HepG2 (cell line): Measurements from ENCODE around the gene AGRP. TPM values are rescaled to one million over a fixed set of nuclear protein-coding genes. Genes with fewer than 3 reads are reported as not detected.

ENCODE experiments used
- ATF7-NPFF ChIP-seq: sonication (generic); formaldehyde crosslinking; IDR thresholded peaks from 2 replicates; pipeline ENCODE4 v1.8.1; 2023; ENCODE audit warnings: mild to moderate bottlenecking, low read depth, missing genetic modification reagents, moderate library complexity
- CEBPG ChIP-seq: IDR thresholded peaks from 2 replicates; pipeline ENCODE4 v1.6.1; 2016
- KDM1A ChIP-seq: IDR thresholded peaks from 2 replicates; pipeline ENCODE4 v1.6.1; 2016; ENCODE audit warnings: missing compliant biosample characterization
- PTBP1 ChIP-seq: fragments of 200-400 bp; formaldehyde crosslinking; IDR thresholded peaks from 2 replicates; pipeline ENCODE4 v1.6.1; 2018; ENCODE audit warnings: low read length, low read depth; ENCODE audit not compliant: poor library complexity, severe bottlenecking
- SMARCC2 ChIP-seq: fragments of 450-650 bp; IDR thresholded peaks from 2 replicates; pipeline ENCODE4 v1.6.1; 2017; ENCODE audit warnings: antibody characterized with exemption, mild to moderate bottlenecking
- TSC22D2 ChIP-seq: sonication (generic); formaldehyde crosslinking; IDR thresholded peaks from 2 replicates; pipeline ENCODE4 v1.5.1; 2020; ENCODE audit warnings: missing genetic modification reagents, mild to moderate bottlenecking, borderline replicate concordance
- ZMAT5 ChIP-seq: sonication (generic); formaldehyde crosslinking; IDR thresholded peaks from 2 replicates; pipeline ENCODE4 v1.5.0; 2020; ENCODE audit warnings: mild to moderate bottlenecking, low read depth, missing genetic modification reagents, borderline replicate concordance
- ZNF414 ChIP-seq: sonication (generic); formaldehyde crosslinking; IDR thresholded peaks from 2 replicates; pipeline ENCODE4 v1.5.0; 2020; ENCODE audit warnings: missing genetic modification reagents
- ZNF552 ChIP-seq: sonication (generic); formaldehyde crosslinking; IDR thresholded peaks from 2 replicates; pipeline ENCODE4 v1.9.0; 2022; ENCODE audit warnings: missing genetic modification reagents, mild to moderate bottlenecking, borderline replicate concordance
- ZNF724P ChIP-seq: sonication (generic); formaldehyde crosslinking; IDR thresholded peaks from 2 replicates; pipeline ENCODE4 v1.8.0; 2022; ENCODE audit warnings: missing genetic modification reagents, borderline replicate concordance
- ZNF772 ChIP-seq: sonication (generic); formaldehyde crosslinking; IDR thresholded peaks from 2 replicates; pipeline ENCODE4 v1.5.0; 2020; ENCODE audit warnings: mild to moderate bottlenecking, missing genetic modification reagents
- ZNF776 ChIP-seq: sonication (generic); formaldehyde crosslinking; IDR thresholded peaks from 2 replicates; pipeline ENCODE4 v1.4.0; 2020; ENCODE audit warnings: mild to moderate bottlenecking, missing genetic modification reagents
- ZZZ3 ChIP-seq: sonication (generic); formaldehyde crosslinking; IDR thresholded peaks from 2 replicates; pipeline ENCODE4 v1.4.0; 2020; ENCODE audit warnings: missing genetic modification reagents, mild to moderate bottlenecking, borderline replicate concordance
- polyA plus RNA-seq, 8 experiments: library from polyadenylated mRNA; depleted of rRNA in 3 of 8; stranded (reverse) in 7 of 8; unstranded in 1 of 8; fragments of >200 nt; fragmentation: Illumina TruSeq in 4 of 8; extraction: Trizol in 4 of 8; gene quantifications; 2 replicates each; pipeline versions ENCODE4 v1.2.1 to v1.2.3, GENCODE V29; 2011 to 2016; ENCODE audit warnings: low read depth in 4 of 8, missing spikeins in 1 of 8, mixed read lengths in 1 of 8; ENCODE audit not compliant: insufficient read depth in 1 of 8
- total RNA-seq, 5 experiments: library from RNA; depleted of rRNA; stranded (reverse); fragments of >200 nt; fragmentation: Illumina TruSeq; extraction: Trizol; gene quantifications; 2 replicates each; pipeline ENCODE4 v1.2.3, GENCODE V29; 2016; ENCODE audit warnings: low read depth in 1 of 5
- TF ChIP-seq, protein P1 (sequence below): sonication (generic); formaldehyde crosslinking; IDR thresholded peaks from 2 replicates; pipeline ENCODE4 v1.5.1; 2020; ENCODE audit warnings: mild to moderate bottlenecking, missing genetic modification reagents, borderline replicate concordance
- TF ChIP-seq, protein P2 (sequence below): sonication (generic); formaldehyde crosslinking; IDR thresholded peaks from 2 replicates; pipeline ENCODE4 v1.5.1; 2020; ENCODE audit warnings: mild to moderate bottlenecking, missing genetic modification reagents, moderate library complexity
- TF ChIP-seq, protein P3 (sequence below): IDR thresholded peaks from 2 replicates; pipeline ENCODE4 v1.6.1; 2012; ENCODE audit warnings: low read depth, low read length, improper control_type of control experiment
- TF ChIP-seq, protein P4 (sequence below): sonication (generic); formaldehyde crosslinking; IDR thresholded peaks from 2 replicates; pipeline ENCODE4 v1.8.0; 2022; ENCODE audit warnings: missing genetic modification reagents, mild to moderate bottlenecking, borderline replicate concordance

Gene AGRP
- total and polyA plus RNA-seq, 2 of the 13 experiments (the other 11 are each of a cell fraction or from before 2014, with no cell fraction given), result not detected

DNA sequence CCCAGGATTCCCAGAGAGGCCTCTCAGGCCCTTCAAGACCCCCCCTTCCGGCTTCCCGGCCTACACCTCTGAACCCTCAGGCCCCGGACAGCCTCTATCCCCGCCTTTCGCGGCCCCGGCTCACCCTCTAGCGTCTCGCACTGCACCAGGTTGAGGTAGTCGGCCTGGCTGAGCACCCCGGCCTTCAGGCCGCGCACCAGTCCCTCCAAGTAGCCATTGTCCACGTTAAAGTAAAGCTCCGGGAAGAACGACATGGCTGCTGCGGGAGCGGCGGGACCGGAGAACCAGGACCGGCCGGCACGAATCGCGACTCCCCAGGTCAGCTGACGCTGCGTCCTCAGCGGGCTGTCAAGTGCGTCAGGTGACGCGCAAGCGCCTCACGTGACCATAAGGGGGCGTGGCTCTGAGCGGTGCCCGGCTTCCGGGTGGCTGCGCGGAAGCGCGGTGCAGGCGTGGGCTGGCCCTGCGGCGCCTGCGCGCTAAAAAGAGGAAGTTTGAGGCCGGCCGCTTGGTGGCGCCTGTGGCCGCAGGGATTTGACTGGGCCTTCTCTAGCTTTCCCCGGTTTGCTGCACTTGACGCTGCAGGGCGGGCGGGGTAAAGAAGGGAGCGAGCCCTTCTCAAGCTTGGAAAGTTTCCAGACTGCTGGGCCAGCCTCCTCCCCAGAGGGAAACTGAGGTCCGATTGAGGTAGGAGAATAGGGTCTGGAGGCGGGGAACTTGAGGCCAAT is 2.4 kb downstream of the AGRP start, which contains the start of gene ATP6V0D1 (continued):
- TF ChIP-seq, protein P1, sequence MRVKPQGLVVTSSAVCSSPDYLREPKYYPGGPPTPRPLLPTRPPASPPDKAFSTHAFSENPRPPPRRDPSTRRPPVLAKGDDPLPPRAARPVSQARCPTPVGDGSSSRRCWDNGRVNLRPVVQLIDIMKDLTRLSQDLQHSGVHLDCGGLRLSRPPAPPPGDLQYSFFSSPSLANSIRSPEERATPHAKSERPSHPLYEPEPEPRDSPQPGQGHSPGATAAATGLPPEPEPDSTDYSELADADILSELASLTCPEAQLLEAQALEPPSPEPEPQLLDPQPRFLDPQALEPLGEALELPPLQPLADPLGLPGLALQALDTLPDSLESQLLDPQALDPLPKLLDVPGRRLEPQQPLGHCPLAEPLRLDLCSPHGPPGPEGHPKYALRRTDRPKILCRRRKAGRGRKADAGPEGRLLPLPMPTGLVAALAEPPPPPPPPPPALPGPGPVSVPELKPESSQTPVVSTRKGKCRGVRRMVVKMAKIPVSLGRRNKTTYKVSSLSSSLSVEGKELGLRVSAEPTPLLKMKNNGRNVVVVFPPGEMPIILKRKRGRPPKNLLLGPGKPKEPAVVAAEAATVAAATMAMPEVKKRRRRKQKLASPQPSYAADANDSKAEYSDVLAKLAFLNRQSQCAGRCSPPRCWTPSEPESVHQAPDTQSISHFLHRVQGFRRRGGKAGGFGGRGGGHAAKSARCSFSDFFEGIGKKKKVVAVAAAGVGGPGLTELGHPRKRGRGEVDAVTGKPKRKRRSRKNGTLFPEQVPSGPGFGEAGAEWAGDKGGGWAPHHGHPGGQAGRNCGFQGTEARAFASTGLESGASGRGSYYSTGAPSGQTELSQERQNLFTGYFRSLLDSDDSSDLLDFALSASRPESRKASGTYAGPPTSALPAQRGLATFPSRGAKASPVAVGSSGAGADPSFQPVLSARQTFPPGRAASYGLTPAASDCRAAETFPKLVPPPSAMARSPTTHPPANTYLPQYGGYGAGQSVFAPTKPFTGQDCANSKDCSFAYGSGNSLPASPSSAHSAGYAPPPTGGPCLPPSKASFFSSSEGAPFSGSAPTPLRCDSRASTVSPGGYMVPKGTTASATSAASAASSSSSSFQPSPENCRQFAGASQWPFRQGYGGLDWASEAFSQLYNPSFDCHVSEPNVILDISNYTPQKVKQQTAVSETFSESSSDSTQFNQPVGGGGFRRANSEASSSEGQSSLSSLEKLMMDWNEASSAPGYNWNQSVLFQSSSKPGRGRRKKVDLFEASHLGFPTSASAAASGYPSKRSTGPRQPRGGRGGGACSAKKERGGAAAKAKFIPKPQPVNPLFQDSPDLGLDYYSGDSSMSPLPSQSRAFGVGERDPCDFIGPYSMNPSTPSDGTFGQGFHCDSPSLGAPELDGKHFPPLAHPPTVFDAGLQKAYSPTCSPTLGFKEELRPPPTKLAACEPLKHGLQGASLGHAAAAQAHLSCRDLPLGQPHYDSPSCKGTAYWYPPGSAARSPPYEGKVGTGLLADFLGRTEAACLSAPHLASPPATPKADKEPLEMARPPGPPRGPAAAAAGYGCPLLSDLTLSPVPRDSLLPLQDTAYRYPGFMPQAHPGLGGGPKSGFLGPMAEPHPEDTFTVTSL (CRISPR knock-in tag), result peak; percentile 69; the same call in 1 of the 2 replicates
- no peak; the same call in 1 of the 2 replicates for TF ChIP-seq CEBPG (CRISPR knock-in tag)
- TF ChIP-seq, protein P2, sequence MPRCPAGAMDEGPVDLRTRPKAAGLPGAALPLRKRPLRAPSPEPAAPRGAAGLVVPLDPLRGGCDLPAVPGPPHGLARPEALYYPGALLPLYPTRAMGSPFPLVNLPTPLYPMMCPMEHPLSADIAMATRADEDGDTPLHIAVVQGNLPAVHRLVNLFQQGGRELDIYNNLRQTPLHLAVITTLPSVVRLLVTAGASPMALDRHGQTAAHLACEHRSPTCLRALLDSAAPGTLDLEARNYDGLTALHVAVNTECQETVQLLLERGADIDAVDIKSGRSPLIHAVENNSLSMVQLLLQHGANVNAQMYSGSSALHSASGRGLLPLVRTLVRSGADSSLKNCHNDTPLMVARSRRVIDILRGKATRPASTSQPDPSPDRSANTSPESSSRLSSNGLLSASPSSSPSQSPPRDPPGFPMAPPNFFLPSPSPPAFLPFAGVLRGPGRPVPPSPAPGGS, result peak; percentile 88; the same call in 1 of the 2 replicates
- TF ChIP-seq KDM1A, result no peak
- peak; percentile 97 for TF ChIP-seq ZZZ3 (CRISPR knock-in tag)
- TF ChIP-seq PTBP1, result peak; percentile 4
- peak; percentile 91 for TF ChIP-seq TSC22D2 (CRISPR knock-in tag)
- peak; percentile 95 for TF ChIP-seq ZNF414 (CRISPR knock-in tag)
- TF ChIP-seq, protein P3, sequence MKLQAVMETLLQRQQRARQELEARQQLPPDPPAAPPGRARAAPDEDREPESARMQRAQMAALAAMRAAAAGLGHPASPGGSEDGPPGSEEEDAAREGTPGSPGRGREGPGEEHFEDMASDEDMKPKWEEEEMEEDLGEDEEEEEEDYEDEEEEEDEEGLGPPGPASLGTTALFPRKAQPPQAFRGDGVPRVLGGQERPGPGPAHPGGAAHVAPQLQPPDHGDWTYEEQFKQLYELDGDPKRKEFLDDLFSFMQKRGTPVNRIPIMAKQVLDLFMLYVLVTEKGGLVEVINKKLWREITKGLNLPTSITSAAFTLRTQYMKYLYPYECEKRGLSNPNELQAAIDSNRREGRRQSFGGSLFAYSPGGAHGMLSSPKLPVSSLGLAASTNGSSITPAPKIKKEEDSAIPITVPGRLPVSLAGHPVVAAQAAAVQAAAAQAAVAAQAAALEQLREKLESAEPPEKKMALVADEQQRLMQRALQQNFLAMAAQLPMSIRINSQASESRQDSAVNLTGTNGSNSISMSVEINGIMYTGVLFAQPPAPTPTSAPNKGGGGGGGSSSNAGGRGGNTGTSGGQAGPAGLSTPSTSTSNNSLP, result no peak
- 0 out of 2 replicates have a peak, but pooled peaks have one; percentile 41 for TF ChIP-seq ATF7-NPFF (CRISPR knock-in tag)
- TF ChIP-seq ZNF724P (CRISPR knock-in tag), result peak; percentile 30; the same call in 1 of the 2 replicates
- TF ChIP-seq, protein P4, sequence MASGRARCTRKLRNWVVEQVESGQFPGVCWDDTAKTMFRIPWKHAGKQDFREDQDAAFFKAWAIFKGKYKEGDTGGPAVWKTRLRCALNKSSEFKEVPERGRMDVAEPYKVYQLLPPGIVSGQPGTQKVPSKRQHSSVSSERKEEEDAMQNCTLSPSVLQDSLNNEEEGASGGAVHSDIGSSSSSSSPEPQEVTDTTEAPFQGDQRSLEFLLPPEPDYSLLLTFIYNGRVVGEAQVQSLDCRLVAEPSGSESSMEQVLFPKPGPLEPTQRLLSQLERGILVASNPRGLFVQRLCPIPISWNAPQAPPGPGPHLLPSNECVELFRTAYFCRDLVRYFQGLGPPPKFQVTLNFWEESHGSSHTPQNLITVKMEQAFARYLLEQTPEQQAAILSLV (CRISPR knock-in tag), result peak; percentile 57; the same call in 1 of the 2 replicates
- peak; percentile 72 for TF ChIP-seq ZNF776 (CRISPR knock-in tag)
- TF ChIP-seq ZNF772 (CRISPR knock-in tag), result peak; percentile 94
- no peak for TF ChIP-seq SMARCC2
- TF ChIP-seq ZMAT5 (CRISPR knock-in tag), result no peak
- peak; percentile 23; the same call in 1 of the 2 replicates for TF ChIP-seq ZNF552 (CRISPR knock-in tag)
